K562 (cell line): ENCODE results near the gene ZNF500. TPM values are rescaled to one million over a fixed set of nuclear protein-coding genes. Genes with fewer than 3 reads are reported as not detected.

Experiments used
- ATAC-seq: fragments of 200-7000 bp; cut with Tn5 transposase; 3 replicates; pipeline ENCODE4 v1.9.1; 2020; ENCODE audit warnings: moderate library complexity
- BruUV-seq: library from RNA; stranded (reverse); fragments of 400-500 nt; replicated peaks from 2 replicates; lab custom pipeline; 2021; lab: Mats Ljungman, UMichigan
- CTCF ChIA-PET: fragments of 300-600 bp; formaldehyde crosslinking; extraction: SDS; loops from one replicate; lab custom pipeline; 2021; ENCODE audit warnings: low intra/inter-chr PET ratio; lab: Yijun Ruan, JAX
- POLR2A ChIA-PET: fragments of 300-600, 350-650 bp; sonication (Branson Sonifier 250); formaldehyde crosslinking; extraction: SDS; loops from one replicate; lab custom pipeline; 2021; ENCODE audit warnings: antibody characterized with exemption, inconsistent platforms; lab: Yijun Ruan, JAX
- DNase-seq, 4 experiments: peaks; one replicate each; pipeline versions ENCODE4 v3.0.0 to v3.0.0-alpha.2; 2011 to 2018; ENCODE audit warnings: low spot score in 3 of 4, mixed read lengths in 3 of 4; ENCODE audit errors: extremely low read depth in 1 of 4
- FAIRE-seq: peaks from 2 replicates; lab custom pipeline; 2011; peaks lifted over from hg19 to GRCh38; lab: Jason Lieb, UNC
- H2AFZ ChIP-seq: 2 replicates; pipeline ENCODE4 v1.6.0; 2011; ENCODE audit warnings: low read depth, low read length, control low read depth, inconsistent platforms
- H3K27ac ChIP-seq: fragments of 200-600 bp; 3 replicates; pipeline ENCODE4 v1.8.0; 2011; ENCODE audit warnings: low read depth, mild to moderate bottlenecking, control low read depth, inconsistent platforms, low read length, moderate library complexity, mixed read lengths; ENCODE audit errors: extremely low read depth
- H3K27me3 ChIP-seq, 2 experiments: fragments of 300-600 bp in 1 of 2; 2 replicates in 1 of 2; 3 replicates in 1 of 2; pipeline versions ENCODE4 v1.6.0 to v1.8.0; 2011; ENCODE audit warnings: inconsistent platforms in 2 of 2, low read length in 2 of 2, mild to moderate bottlenecking in 1 of 2, mixed read lengths in 1 of 2, moderate library complexity in 1 of 2; ENCODE audit not compliant: control insufficient read depth in 2 of 2, insufficient read depth in 2 of 2
- H3K36me3 ChIP-seq: fragments of 300-600 bp; 3 replicates; pipeline ENCODE4 v1.8.0; 2011; ENCODE audit warnings: mild to moderate bottlenecking, low read length, inconsistent platforms; ENCODE audit not compliant: control insufficient read depth, insufficient read depth
- H3K4me1 ChIP-seq, 2 experiments: fragments of 200-600 bp in 1 of 2; replicated peaks in 1 of 2; 2 replicates in 1 of 2; 3 replicates in 1 of 2; pipeline versions ENCODE4 v1.5.1 to v1.8.0; 2011; ENCODE audit warnings: inconsistent platforms in 2 of 2, low read length in 2 of 2, mild to moderate bottlenecking in 1 of 2, mixed read lengths in 1 of 2, moderate library complexity in 1 of 2; ENCODE audit not compliant: control insufficient read depth in 2 of 2, insufficient read depth in 2 of 2
- H3K4me2 ChIP-seq: 2 replicates; pipeline ENCODE4 v1.6.1; 2011; ENCODE audit warnings: low read length, control low read depth, inconsistent platforms, mixed read lengths; ENCODE audit not compliant: insufficient read depth
- H3K4me3 ChIP-seq: fragments of 200-600 bp; sonication (generic), shearing (Covaris generic); 2 replicates; pipeline ENCODE4 v1.5.1; 2016; ENCODE audit warnings: control low read depth, inconsistent platforms
- H3K79me2 ChIP-seq: fragments of 200-600 bp; 3 replicates; pipeline ENCODE4 v1.8.0; 2011; ENCODE audit warnings: low read length, inconsistent platforms; ENCODE audit not compliant: control insufficient read depth, insufficient read depth
- H3K9ac ChIP-seq, 2 experiments: 2 replicates each; pipeline versions ENCODE4 v1.6.0 to v1.6.1; 2011; ENCODE audit warnings: low read depth in 2 of 2, low read length in 2 of 2, control low read depth in 1 of 2, inconsistent platforms in 1 of 2, mild to moderate bottlenecking in 1 of 2, mixed read lengths in 1 of 2; ENCODE audit not compliant: insufficient read depth in 1 of 2
- H3K9me1 ChIP-seq: one replicate; pipeline ENCODE4 v1.6.0; 2011; ENCODE audit warnings: inconsistent platforms, mild to moderate bottlenecking, low read length, moderate library complexity; ENCODE audit not compliant: control insufficient read depth, insufficient read depth
- H3K9me3 ChIP-seq: replicated peaks from 2 replicates; pipeline ENCODE4 v1.5.1; 2011; ENCODE audit warnings: low read depth, low read length, inconsistent platforms; ENCODE audit not compliant: control insufficient read depth, insufficient read depth
- H4K20me1 ChIP-seq: replicated peaks from 2 replicates; pipeline ENCODE4 v1.6.1; 2011; ENCODE audit warnings: low read length, inconsistent platforms, mixed read lengths; ENCODE audit not compliant: control insufficient read depth, insufficient read depth
- ELF1 ChIP-seq: fragments of 200-800 bp; sonication (Bioruptor generic); IDR thresholded peaks from 2 replicates; pipeline ENCODE4 v1.6.1; 2016; ENCODE audit warnings: missing genetic modification characterization, missing compliant biosample characterization
- HMG20B ChIP-seq: fragments of 250-450 bp; sonication (Bioruptor Pico); IDR thresholded peaks from 2 replicates; pipeline ENCODE4 v1.5.0; 2021; ENCODE audit warnings: mild to moderate bottlenecking
- ILK ChIP-seq: fragments of 450-650 bp; IDR thresholded peaks from 2 replicates; pipeline ENCODE4 v1.6.1; 2016; ENCODE audit warnings: missing genetic modification characterization, low read depth, mild to moderate bottlenecking, missing compliant biosample characterization, moderate library complexity, borderline replicate concordance
- NFRKB ChIP-seq: fragments of 450-650 bp; IDR thresholded peaks from 2 replicates; pipeline ENCODE4 v1.6.1; 2016; ENCODE audit warnings: low read depth
- OTX1 ChIP-seq: fragments of 450-650 bp; formaldehyde crosslinking; IDR thresholded peaks from 2 replicates; pipeline ENCODE4 v1.4.0; 2022; ENCODE audit warnings: mild to moderate bottlenecking
- POLR3A ChIP-seq: IDR thresholded peaks from 2 replicates; pipeline ENCODE4 v1.6.1; 2011; ENCODE audit warnings: borderline replicate concordance, mild to moderate bottlenecking, moderate library complexity; ENCODE audit not compliant: insufficient read length, insufficient read depth; ENCODE audit errors: extremely low read depth
- PTTG1 ChIP-seq: fragments of 450-650 bp; IDR thresholded peaks from 2 replicates; pipeline ENCODE4 v1.6.1; 2016; ENCODE audit warnings: low read depth, mild to moderate bottlenecking, missing genetic modification characterization, missing compliant biosample characterization
- RB1 ChIP-seq: fragments of 450-650 bp; IDR thresholded peaks from 2 replicates; pipeline ENCODE4 v1.6.1; 2017; ENCODE audit warnings: low read depth, mild to moderate bottlenecking
- RREB1 ChIP-seq: fragments of 250-450 bp; sonication (Bioruptor Pico); IDR thresholded peaks from 2 replicates; pipeline ENCODE4 v1.4.0; 2020
- RUNX1 ChIP-seq: sonication (generic); IDR thresholded peaks from 2 replicates; pipeline ENCODE4 v1.6.1; 2016; ENCODE audit warnings: antibody characterized with exemption, low read depth
- TRIM25 ChIP-seq: fragments of 450-650 bp; IDR thresholded peaks from 2 replicates; pipeline ENCODE4 v1.7.0; 2016; ENCODE audit warnings: borderline replicate concordance
- ZNF140 ChIP-seq: fragments of 250-450 bp; sonication (Bioruptor Pico); IDR thresholded peaks from 2 replicates; pipeline ENCODE4 v1.8.0; 2021; ENCODE audit warnings: moderate library complexity, mild to moderate bottlenecking, inconsistent platforms
- ZNF699 ChIP-seq: fragments of 250-450 bp; sonication (Bioruptor Pico); IDR thresholded peaks from 2 replicates; pipeline ENCODE4 v1.8.0; 2021; ENCODE audit warnings: mild to moderate bottlenecking, moderate library complexity; ENCODE audit not compliant: insufficient replicate concordance
- WGBS: fragments of 100-300 bp; shearing (Covaris generic); methylation state at CpG from one replicate; pipeline ENCODE4 v1.1.6; 2016; ENCODE audit warnings: low coverage, mixed read lengths; ENCODE audit not compliant: insufficient coverage; ENCODE audit errors: missing lambda C conversion rate; 5-methylcytosine and 5-hydroxymethylcytosine counted together
- in situ Hi-C: fragments of 300-500 bp; cut with MboI; formaldehyde crosslinking; loops from 4 replicates; pipeline ENCODE4 v1.15.0; 2018; ENCODE audit warnings: inconsistent platforms, mixed read lengths
- intact Hi-C: fragments of 100-400 bp; cut with micrococcal nuclease; formaldehyde crosslinking; loops from 2 replicates; pipeline ENCODE4 v1.14.2; 2022
- polyA plus RNA-seq, 8 experiments: library from polyadenylated mRNA; depleted of rRNA in 4 of 8; stranded (reverse) in 5 of 8; unstranded in 3 of 8; fragments of >200 nt; fragmentation: Nextera tagmentation in 2 of 8; fragmentation: Illumina TruSeq in 1 of 8; extraction: Ambion mirVana in 2 of 8; extraction: Trizol in 1 of 8; gene quantifications; 2 replicates each; pipeline versions ENCODE4 v1.2.1 to v1.2.3, GENCODE V29; 2011 to 2014; ENCODE audit warnings: inconsistent platforms in 1 of 8, missing spikeins in 1 of 8
- total RNA-seq, 7 experiments: library from RNA; depleted of rRNA in 6 of 7; stranded (reverse); fragments of >200 nt in 6 of 7; fragmentation: Illumina TruSeq in 2 of 7; extraction: Trizol in 2 of 7; gene quantifications; 2 replicates each; pipeline versions ENCODE4 v1.2.1 to v1.2.3, GENCODE V29; 2011 to 2021; ENCODE audit warnings: low replicate concordance in 1 of 7

Gene ZNF500
- total and polyA plus RNA-seq, 9 of the 15 experiments (the other 6 are each of a cell fraction or from before 2014, with no cell fraction given), result 0.80 to 20.8 (median 5.3) TPM

GRCh38 chr16:4728676-4729075, 38.3 kb downstream of the ZNF500 start:
- Histone ChIP-seq H4K20me1 (peaks cover 6% of the 10 kb centered on the region), H3K79me2 (peaks cover 25% of the 10 kb centered on the region)
- no peak for TF ChIP-seq ELF1 (tag)
- TF ChIP-seq RUNX1, result no peak
- no peak for TF ChIP-seq PTTG1
- no peak for TF ChIP-seq RB1
- no peak for TF ChIP-seq ILK (tag)
- TF ChIP-seq ZNF140 (CRISPR knock-in tag), result no peak
- no peak for TF ChIP-seq RREB1 (CRISPR knock-in tag)
- no peak for TF ChIP-seq ZNF699 (CRISPR knock-in tag)
- no peak for TF ChIP-seq OTX1
- no peak for TF ChIP-seq HMG20B (CRISPR knock-in tag)
- TF ChIP-seq TRIM25, result no peak
- no peak for TF ChIP-seq NFRKB
- TF ChIP-seq POLR3A, result no peak
- TF ChIP-seq, all 486 proteins: peak for 0
- Histone ChIP-seq H3K4me2 (no peak overlapping the region), H3K9me1 (no peaks in the 10 kb centered on the region), H3K27ac (no peak overlapping the region), H3K4me3 (no peak overlapping the region), H2AFZ (no peak overlapping the region), H3K9me3 (no peaks in the 10 kb centered on the region), H3K4me1 (peaks cover 4 to 7% of the 10 kb centered on the region in 2 experiments; a peak in 3 of 5 replicates), H3K36me3 (peaks cover 60% of the 10 kb centered on the region), H3K27me3 (no peaks in the 10 kb centered on the region), H3K9ac (no peak overlapping the region)
- intact Hi-C loops (no loop called here), in situ Hi-C loops (no loop called here)
- DNase-seq (no peak), FAIRE-seq (no peak), ATAC-seq (no peak)
- WGBS, result 92% methylated on average over 8 of the region's 8 CpGs
- ChIA-PET POLR2A (no interaction called here), CTCF (no interaction called here)
- no TSS peak for BruUV-seq
